ENCODE data around the gene STOX2.

STOX2 gene

DNA sequence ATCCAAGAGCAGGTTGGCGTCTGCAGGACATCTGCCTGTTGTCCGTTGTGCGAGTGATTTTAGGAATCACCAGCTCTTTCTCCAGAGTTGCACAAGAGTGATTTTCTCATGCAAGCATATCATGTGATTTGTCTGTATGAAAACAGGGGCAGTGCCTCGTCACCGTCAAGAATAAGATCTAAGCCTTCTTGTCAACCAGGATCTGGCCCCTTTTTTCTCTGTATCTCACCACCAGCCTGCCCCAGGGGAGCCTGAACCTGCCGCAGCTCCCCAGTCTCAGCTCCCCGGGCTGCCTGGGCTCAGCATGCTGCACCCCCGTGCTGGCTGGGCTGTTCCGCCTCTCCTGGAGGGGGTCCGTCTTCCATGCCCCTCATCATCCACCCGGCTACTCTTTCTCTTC is 90.5 kb downstream of the STOX2 start:
- no peak for DNase-seq (ENCODE audit: low read depth)
- TF ChIP-seq, protein P1, sequence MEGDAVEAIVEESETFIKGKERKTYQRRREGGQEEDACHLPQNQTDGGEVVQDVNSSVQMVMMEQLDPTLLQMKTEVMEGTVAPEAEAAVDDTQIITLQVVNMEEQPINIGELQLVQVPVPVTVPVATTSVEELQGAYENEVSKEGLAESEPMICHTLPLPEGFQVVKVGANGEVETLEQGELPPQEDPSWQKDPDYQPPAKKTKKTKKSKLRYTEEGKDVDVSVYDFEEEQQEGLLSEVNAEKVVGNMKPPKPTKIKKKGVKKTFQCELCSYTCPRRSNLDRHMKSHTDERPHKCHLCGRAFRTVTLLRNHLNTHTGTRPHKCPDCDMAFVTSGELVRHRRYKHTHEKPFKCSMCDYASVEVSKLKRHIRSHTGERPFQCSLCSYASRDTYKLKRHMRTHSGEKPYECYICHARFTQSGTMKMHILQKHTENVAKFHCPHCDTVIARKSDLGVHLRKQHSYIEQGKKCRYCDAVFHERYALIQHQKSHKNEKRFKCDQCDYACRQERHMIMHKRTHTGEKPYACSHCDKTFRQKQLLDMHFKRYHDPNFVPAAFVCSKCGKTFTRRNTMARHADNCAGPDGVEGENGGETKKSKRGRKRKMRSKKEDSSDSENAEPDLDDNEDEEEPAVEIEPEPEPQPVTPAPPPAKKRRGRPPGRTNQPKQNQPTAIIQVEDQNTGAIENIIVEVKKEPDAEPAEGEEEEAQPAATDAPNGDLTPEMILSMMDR (conservative IDR thresholded peaks at IDR 0.05; ENCODE audit: control insufficient read depth, insufficient read depth, low read depth, low read length) = no peak
- no peak overlapping the region for H3K4me3 ChIP-seq (ENCODE audit: control insufficient read depth, low read depth, low read length)

DNA sequence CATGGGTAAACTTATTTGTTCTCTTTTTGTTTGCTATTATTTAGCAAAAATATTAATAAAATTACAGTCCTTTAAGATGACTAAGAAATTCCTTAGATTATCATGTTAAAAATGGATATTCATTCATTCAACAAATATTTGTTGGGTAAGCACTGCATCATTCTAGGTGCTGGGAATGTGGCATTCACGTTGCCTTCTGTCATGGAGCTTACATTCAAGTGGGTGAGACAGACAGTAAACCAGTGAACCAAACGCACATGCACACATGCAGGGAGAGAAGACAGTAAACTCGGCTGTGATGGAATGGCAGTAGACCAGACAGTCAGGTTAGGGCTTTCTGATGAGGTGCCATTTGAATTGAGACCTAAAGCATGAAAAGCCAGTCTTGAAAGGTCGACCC is 91.8 kb downstream of the STOX2 start:
- DNase-seq (ENCODE audit: low read depth) = peak; percentile 3
- no peak overlapping the region for H3K4me3 ChIP-seq (ENCODE audit: control insufficient read depth, low read depth, low read length)
- TF ChIP-seq, protein P1 (conservative IDR thresholded peaks at IDR 0.05; ENCODE audit: control insufficient read depth, insufficient read depth, low read depth, low read length) = no peak

DNA sequence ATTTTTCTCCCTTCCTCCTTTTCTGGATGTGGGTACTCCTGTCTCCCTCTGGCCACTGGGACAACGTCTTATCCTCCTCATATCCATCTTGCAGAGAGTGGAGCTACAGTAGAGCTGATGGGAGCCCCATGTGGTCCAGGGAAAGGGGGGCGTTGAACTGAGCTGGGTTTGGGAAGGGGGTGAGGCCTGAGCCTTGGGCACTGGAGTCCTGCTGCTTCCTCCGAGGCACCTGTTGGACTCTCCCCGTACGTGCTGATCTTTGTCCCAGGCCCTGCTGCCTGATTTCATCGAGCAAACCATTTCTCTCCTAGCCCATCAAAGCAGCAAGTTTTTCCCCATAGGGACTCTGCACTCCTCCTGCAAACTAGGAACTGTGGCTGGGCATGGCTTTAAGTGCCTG is 94.3 kb downstream of the STOX2 start:
- DNase-seq (ENCODE audit: low read depth) = no peak
- H3K4me3 ChIP-seq (ENCODE audit: control insufficient read depth, low read depth, low read length) = no peak overlapping the region
- TF ChIP-seq, protein P1 (conservative IDR thresholded peaks at IDR 0.05; ENCODE audit: control insufficient read depth, insufficient read depth, low read depth, low read length) = no peak

DNA sequence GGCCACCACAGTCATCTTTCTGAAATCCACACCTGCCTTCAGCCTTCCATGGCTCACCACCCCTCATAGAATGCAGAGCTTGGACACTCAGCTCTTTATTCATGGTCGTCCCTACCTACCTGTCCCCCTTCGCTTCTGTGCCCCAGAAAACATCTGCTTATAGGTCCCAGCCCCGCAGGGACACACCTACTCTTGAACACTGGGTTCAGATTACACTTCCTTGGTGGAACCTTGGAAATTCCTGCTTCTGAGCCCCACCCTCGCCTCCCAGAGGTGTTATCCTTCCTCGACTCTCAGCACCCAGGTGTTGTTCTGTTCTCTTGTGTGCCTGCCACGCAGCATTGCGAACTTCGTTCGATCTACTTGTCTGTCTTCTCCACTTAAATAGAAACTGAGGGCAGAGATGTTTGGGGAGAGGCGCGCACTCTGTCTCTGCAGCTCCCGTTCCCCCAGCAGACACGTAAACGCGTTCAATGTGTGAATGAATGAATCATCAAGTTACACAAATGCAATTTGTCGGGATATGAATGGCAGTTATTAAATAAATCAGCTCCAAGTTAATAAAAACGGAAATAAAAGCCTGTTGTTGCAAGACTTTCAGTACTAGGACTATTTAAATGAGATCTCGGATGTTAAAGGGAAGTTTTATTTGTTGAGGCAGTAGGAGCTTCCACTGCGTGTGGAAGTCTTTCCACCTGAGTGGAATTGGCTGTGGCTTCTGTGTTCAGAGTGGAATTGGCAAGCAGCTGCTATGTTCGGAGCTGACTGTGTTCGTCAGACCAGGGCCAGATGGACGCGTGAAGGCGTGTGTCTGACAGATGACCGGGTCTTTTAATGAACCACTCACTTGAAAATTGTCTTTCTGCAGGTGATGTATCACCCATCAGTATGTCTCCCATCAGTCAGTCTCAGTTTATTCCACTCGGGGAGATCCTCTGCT is 95.6 kb downstream of the STOX2 start:
- H3K4me3 ChIP-seq (ENCODE audit: control insufficient read depth, low read depth, low read length) = no peak overlapping the region
- DNase-seq (ENCODE audit: low read depth) = no peak
- TF ChIP-seq, protein P1 (conservative IDR thresholded peaks at IDR 0.05; ENCODE audit: control insufficient read depth, insufficient read depth, low read depth, low read length) = no peak

DNA sequence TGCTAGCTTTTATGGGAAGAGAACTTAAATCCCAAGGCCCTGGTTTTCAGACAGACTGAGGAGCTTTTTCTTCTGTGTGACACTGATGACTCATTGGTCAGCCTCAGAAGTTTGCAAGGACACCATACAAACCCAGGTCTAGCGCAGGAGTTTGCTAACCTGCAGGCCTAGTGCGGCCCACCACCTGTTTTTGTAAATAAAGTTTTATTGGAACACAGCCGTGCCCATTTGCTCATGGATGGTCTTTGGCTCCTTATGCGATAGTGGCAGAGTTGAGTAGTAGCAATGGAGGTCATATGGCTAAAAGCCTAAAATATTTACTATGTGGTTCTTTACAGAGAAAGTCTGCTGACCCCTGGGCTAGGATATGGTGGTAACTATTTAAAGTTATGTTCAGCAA is 98.3 kb downstream of the STOX2 start:
- H3K4me3 ChIP-seq (ENCODE audit: control insufficient read depth, low read depth, low read length) = no peak overlapping the region
- no peak for DNase-seq (ENCODE audit: low read depth)
- TF ChIP-seq, protein P1 (conservative IDR thresholded peaks at IDR 0.05; ENCODE audit: control insufficient read depth, insufficient read depth, low read depth, low read length) = no peak

DNA sequence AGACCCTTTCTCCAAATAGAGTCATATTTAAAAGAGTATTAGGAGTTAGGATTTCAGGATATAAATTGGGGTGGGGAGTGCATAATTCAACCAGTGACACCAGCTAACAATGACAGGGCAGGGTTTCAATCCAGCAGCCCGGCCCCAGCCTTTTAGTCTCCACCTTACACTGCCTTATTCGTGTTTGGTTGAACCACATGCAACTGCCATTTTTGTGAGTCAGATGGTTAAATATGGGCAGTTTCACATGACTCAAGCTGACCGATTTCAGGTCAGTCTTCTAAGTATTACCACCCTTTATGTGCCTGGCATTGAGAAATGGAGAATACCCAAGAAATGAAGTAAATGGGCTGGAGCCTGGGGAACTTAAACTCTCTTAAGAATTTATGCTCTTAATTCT is 102.8 kb downstream of the STOX2 start:
- H3K4me3 ChIP-seq (ENCODE audit: control insufficient read depth, low read depth, low read length) = no peak overlapping the region
- peak; percentile 22 for DNase-seq (ENCODE audit: low read depth)
- TF ChIP-seq, protein P1 (conservative IDR thresholded peaks at IDR 0.05; ENCODE audit: control insufficient read depth, insufficient read depth, low read depth, low read length) = no peak
